ENCODE measurements around the gene EXOC3.
"Not testable (repeated sequence)": the region's sequence is repeated elsewhere in the genome, so short reads cannot be mapped to it uniquely, and the experiment has no call there.

Gene EXOC3

GRCh38 chr5:473551-474192 lies 30.7 kb downstream of the EXOC3 start:
- Histone ChIP-seq H3K27me3 (ENCODE audit: insufficient read depth, low read depth) (peaks cover 15% of the 10 kb centered on the region), H2AFZ (ENCODE audit: low read depth) (peak overlapping the region; percentile 72), H3K79me2 (ENCODE audit: insufficient read depth, low read depth) (peaks cover 24% of the 10 kb centered on the region), H3K9ac (peak overlapping the region; percentile 7; the same call in 1 of the 2 replicates), H3K4me2 (peak overlapping the region; percentile 85), H3K36me3 (ENCODE audit: insufficient read depth) (no peaks in the 10 kb centered on the region), H3K4me3 (IDR thresholded peaks at IDR 0.05; ENCODE audit: insufficient read depth, low read depth, low read length) (no peak overlapping the region), H3K4me1 (ENCODE audit: low read depth, poor library complexity, severe bottlenecking) (peaks cover 4% of the 10 kb centered on the region), H3K27ac (no peak overlapping the region), H4K20me1 (ENCODE audit: insufficient read depth) (no peaks in the 10 kb centered on the region)
- TF ChIP-seq CTCF (conservative IDR thresholded peaks at IDR 0.05; ENCODE audit: low read depth, low read length): no peak

GRCh38 chr5:474232-474839 lies 31.4 kb downstream of the EXOC3 start:
- H3K4me3 ChIP-seq (IDR thresholded peaks at IDR 0.05; ENCODE audit: insufficient read depth, low read depth, low read length); H3K36me3 ChIP-seq (ENCODE audit: insufficient read depth); H3K27ac ChIP-seq; H3K9ac ChIP-seq; H4K20me1 ChIP-seq (ENCODE audit: insufficient read depth); H3K4me1 ChIP-seq (ENCODE audit: low read depth, poor library complexity, severe bottlenecking): not testable (repeated sequence)
- H3K27me3 ChIP-seq (ENCODE audit: insufficient read depth, low read depth): peaks cover 22% of the 10 kb centered on the region
- peaks cover 24% of the 10 kb centered on the region for H3K79me2 ChIP-seq (ENCODE audit: insufficient read depth, low read depth)
- peak overlapping the region; percentile 72; the same call in 1 of the 2 replicates for H2AFZ ChIP-seq (ENCODE audit: low read depth)
- peak overlapping the region; percentile 85; the same call in 1 of the 2 replicates for H3K4me2 ChIP-seq

GRCh38 chr5:474840-475661 lies 32.1 kb downstream of the EXOC3 start:
- H3K4me3 ChIP-seq (IDR thresholded peaks at IDR 0.05; ENCODE audit: insufficient read depth, low read depth, low read length): no peak overlapping the region
- no peaks in the 10 kb centered on the region for H4K20me1 ChIP-seq (ENCODE audit: insufficient read depth)
- H3K9ac ChIP-seq: no peak overlapping the region
- H3K36me3 ChIP-seq (ENCODE audit: insufficient read depth): no peaks in the 10 kb centered on the region
- no peak overlapping the region for H3K27ac ChIP-seq
- peaks cover 24% of the 10 kb centered on the region for H3K79me2 ChIP-seq (ENCODE audit: insufficient read depth, low read depth)
- H3K27me3 ChIP-seq (ENCODE audit: insufficient read depth, low read depth): peaks cover 28% of the 10 kb centered on the region
- no peak for TF ChIP-seq CTCF (conservative IDR thresholded peaks at IDR 0.05; ENCODE audit: low read depth, low read length)
- H2AFZ ChIP-seq (ENCODE audit: low read depth): no peak overlapping the region
- H3K4me1 ChIP-seq (ENCODE audit: low read depth, poor library complexity, severe bottlenecking): peaks cover 4% of the 10 kb centered on the region
- no peak overlapping the region; the same call in 1 of the 2 replicates for H3K4me2 ChIP-seq

GRCh38 chr5:475704-476101 lies 32.7 kb downstream of the EXOC3 start:
- Histone ChIP-seq H3K4me1 (ENCODE audit: low read depth, poor library complexity, severe bottlenecking) (peaks cover 4% of the 10 kb centered on the region), H3K27ac (no peak overlapping the region), H3K27me3 (ENCODE audit: insufficient read depth, low read depth) (peaks cover 34% of the 10 kb centered on the region), H3K4me2 (no peak overlapping the region; the same call in 1 of the 2 replicates), H3K79me2 (ENCODE audit: insufficient read depth, low read depth) (peaks cover 21% of the 10 kb centered on the region), H3K9ac (no peak overlapping the region), H3K4me3 (IDR thresholded peaks at IDR 0.05; ENCODE audit: insufficient read depth, low read depth, low read length) (no peak overlapping the region), H3K36me3 (ENCODE audit: insufficient read depth) (no peaks in the 10 kb centered on the region), H4K20me1 (ENCODE audit: insufficient read depth) (no peaks in the 10 kb centered on the region), H2AFZ (ENCODE audit: low read depth) (no peak overlapping the region)
- TF ChIP-seq CTCF (conservative IDR thresholded peaks at IDR 0.05; ENCODE audit: low read depth, low read length): no peak
